ELR (cell line): ENCODE data around the gene SERGEF.

ENCODE experiments used
- DNase-seq: peaks from one replicate; pipeline ENCODE4 v3.0.0-alpha.2; 2015; ENCODE audit warnings: low read depth

SERGEF gene

GRCh38 chr11:17951685-17952388, 61.0 kb downstream of the SERGEF start:
- no peak for DNase-seq

GRCh38 chr11:17950644-17951043, 62.2 kb downstream of the SERGEF start:
- DNase-seq: no peak

- DNase-seq: no peak
Measured at GRCh38 chr11:17948296-17948695, 64.6 kb downstream of the SERGEF start.

- DNase-seq: no peak
Measured at GRCh38 chr11:17939542-17939941, 73.3 kb downstream of the SERGEF start.

DNA sequence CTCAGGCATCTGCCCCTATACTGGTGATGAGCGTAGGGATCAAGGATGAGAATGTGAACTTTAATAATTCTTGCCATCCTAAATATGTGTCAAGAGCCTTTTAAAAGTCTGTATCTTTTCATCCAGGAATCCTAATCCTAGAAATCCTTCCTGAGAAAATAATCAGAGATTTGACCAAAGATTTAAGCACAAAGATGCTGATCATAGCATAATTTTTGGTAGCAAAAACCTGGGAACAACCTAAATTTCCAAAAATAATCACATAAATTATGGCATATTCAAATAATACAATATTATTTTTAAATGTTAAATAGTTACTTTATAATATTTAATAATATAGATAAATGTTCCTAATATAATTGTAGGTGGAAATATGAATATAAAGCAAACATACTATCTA, 76.1 kb downstream of the SERGEF start:
- no peak for DNase-seq

DNA sequence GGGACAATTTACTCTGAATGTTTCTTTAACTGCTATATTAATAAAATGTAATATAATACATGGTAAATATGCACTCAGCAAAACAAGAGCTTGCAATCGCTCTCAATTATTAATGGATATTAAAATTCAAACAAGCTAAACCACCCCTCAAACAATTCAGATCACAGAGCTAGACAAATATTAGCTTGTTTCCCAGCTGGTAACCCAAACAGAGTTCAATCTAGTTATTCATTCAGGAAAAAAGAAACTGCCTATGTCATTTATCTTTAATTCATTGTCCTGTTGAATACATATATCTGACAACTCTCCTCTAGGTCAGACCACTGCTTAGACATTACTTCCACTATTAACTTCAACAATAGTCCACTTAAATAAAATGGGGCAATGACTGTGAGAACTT, 78.7 kb downstream of the SERGEF start:
- DNase-seq: no peak

GRCh38 chr11:17933708-17934107, 79.1 kb downstream of the SERGEF start:
- DNase-seq: no peak

GRCh38 chr11:17932472-17932871, 80.4 kb downstream of the SERGEF start:
- no peak for DNase-seq

DNA sequence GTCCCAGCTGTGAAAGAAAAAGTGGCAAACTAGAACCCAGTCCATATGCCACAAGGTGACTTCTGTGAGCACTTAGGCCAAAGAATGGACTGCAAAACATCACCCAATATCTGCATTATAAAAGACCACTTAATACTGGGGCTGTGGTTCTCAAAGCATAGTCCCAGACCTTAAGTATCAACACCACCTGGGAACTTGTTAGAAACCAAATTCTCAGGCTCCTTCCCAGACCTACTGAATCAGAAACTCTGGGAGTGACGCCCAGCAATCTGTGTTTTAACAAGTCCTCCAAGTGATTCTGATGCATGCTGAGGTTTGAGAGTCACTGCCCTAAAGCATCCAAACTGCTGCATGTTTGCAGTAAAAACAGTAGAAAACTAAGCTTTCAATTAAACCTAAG, 81.3 kb downstream of the SERGEF start:
- no peak for DNase-seq

- no peak for DNase-seq
Measured at GRCh38 chr11:17930544-17931125, 82.2 kb downstream of the SERGEF start.

- DNase-seq: no peak
Measured at GRCh38 chr11:17929171-17929570, 83.7 kb downstream of the SERGEF start.

GRCh38 chr11:17927681-17928343, 85.0 kb downstream of the SERGEF start:
- no peak for DNase-seq

DNA sequence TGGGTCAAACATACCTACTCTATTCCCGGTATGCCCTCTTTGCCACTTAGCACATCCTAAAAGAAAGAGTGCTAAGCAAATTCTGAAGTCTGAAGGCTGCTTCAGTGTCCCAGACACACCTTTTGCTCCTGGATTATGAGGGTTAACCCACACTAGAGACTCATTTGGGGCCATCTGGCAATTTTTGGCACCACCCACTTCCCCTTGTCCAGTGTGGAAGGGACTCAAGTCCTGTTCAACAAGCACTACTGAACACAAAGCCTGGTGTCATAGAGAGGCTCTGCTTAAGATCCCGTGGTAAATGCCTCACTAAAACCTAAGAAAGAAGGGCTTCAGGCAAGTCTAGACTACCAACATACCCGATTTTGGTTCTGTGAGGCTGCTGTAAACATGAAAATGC, 85.8 kb downstream of the SERGEF start:
- no peak for DNase-seq

- DNase-seq: no peak
Measured at GRCh38 chr11:17924713-17925112, 88.1 kb downstream of the SERGEF start.

GRCh38 chr11:17923217-17923616, 89.6 kb downstream of the SERGEF start:
- DNase-seq: no peak

DNA sequence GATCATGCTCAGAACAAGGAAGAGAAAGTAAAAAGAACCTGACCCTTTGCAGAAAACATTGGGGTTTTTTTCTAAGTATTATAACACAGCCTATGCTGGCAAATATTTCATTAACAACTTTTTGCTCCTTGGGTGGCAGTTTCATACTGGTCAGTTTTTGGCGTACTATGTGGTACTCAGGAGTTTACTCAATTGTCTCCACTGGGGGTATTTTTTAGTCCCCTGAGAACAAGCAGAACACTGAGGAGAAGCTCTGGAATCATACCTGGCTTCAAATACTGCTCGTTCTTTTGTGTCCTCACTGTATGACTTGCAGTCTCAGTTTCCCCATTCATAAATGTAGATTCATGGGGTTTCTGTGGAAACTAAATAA, 90.4 kb downstream of the SERGEF start:
- no peak for DNase-seq

- no peak for DNase-seq
Measured at GRCh38 chr11:17921659-17922415, 91.0 kb downstream of the SERGEF start.

- DNase-seq: no peak
Measured at GRCh38 chr11:17918049-17918605, 94.7 kb downstream of the SERGEF start.

DNA sequence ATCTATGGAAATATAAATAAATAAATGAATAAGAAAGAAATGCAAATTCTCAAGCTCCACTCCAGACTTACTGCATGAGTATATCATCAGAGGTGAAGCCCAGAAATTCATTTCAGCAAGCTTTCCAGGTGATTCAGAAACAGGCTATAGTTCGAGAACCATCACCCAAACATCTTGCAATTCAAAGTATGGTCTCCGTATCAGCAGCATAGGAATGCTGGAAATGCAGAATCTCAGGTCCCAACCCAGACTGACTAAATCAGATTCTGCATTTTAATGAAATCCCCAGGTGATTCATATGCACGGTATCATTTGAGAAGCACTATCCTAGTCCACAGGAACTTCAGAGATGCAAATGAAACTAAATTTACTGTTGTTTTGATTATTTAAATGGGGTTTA, 95.3 kb downstream of the SERGEF start:
- no peak for DNase-seq

- DNase-seq: peak; percentile 10
Measured at GRCh38 chr11:17915500-17916143, 97.2 kb downstream of the SERGEF start.

DNA sequence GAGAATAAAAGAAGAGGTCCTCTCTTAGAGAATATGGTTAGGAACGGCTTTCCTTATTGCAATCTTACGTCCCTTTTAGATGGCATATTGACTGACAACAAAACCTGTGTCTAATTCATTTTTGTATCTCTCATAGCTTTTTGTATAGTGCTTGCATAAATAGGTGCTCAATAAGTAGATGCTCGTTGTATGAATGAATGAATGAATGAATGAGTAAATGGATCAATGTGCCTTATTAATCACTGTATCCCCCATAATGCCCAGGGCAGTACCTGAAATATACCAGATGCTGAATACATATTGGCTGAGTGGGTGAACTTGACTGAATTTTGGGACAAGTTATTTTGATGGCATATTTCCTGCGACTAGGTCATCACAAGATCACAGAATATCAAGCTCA, 97.9 kb downstream of the SERGEF start:
- no peak for DNase-seq

DNA sequence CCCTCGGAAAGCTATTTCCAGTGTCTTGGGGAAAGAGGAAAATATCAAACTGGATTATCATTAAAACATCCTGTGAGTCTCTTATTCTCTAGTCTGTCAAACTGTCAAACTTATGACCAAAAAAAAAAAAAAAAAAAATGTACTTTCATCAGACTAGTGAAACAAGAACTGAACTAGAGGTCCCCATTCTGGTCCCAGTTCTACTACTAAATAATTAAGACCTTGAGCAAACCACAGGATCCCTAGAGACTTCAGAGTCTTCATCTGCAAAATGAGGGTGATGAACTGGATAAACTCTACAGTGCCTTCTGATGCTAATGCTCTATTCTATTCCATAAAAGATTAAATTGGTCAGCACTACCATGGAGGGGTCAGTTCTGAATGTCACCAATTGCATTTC, 105.8 kb downstream of the SERGEF start:
- no peak for DNase-seq
